Measurements from ENCODE around the gene BNIP3.

BNIP3 gene

GRCh38 chr10:131978851-131979250, 2.9 kb downstream of the BNIP3 start:
- DNase-seq (ENCODE audit: low read depth in 2 of 3, low spot score in 2 of 3) = no peak

DNA sequence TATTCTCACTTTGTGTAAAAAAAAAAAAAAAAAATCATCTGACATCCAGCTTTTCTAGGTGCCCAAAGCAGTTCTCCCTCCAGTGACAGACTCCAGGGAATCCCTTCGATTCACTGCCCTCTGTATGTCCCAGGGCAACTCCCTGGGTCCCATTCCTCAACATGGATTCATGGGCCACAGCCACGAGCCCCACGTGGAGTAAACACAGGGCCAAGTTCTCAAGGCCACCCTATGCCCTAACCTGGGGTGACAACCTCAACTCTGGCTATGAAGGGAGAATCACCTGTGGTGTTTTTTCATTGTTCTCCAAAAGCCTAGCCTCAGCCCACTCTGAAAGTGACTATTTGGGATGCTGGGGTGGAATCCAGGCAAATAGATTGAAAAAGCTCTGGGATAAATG, 3.4 kb downstream of the BNIP3 start:
- no peak for DNase-seq (ENCODE audit: low read depth in 2 of 3, low spot score in 2 of 3)

GRCh38 chr10:131977323-131978096, 4.2 kb downstream of the BNIP3 start:
- DNase-seq (ENCODE audit: low read depth in 2 of 3, low spot score in 2 of 3) = no peak

DNA sequence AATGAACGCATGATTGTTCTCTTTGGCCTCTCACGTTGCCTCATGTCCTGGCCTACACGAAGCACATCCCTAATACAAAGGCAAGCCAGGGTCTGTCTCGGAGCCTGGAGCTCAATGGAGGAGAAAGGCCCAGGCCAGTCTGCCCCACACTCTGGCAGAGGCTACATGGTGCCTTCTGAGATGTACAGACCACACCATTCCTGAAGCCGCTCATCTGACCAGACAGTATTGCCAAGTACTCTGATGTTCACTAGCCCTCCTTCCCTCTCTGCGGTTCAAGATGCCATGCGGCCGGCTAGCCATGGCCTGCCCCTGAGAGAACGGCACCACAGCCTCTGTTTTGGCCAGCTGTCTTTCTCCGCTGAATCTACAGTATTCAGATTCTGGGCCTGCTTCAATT, 5.9 kb downstream of the BNIP3 start:
- no peak for DNase-seq (ENCODE audit: low read depth in 2 of 3, low spot score in 2 of 3)

- no peak for DNase-seq (ENCODE audit: low read depth in 2 of 3, low spot score in 2 of 3)
Measured at GRCh38 chr10:131975003-131975402, 6.7 kb downstream of the BNIP3 start.

GRCh38 chr10:131974034-131974817, 7.5 kb downstream of the BNIP3 start:
- no peak for DNase-seq (ENCODE audit: low read depth in 2 of 3, low spot score in 2 of 3)

- DNase-seq (ENCODE audit: low read depth in 2 of 3, low spot score in 2 of 3) = no peak
Measured at GRCh38 chr10:131973160-131973951, 8.4 kb downstream of the BNIP3 start.

- DNase-seq (ENCODE audit: low read depth in 2 of 3, low spot score in 2 of 3) = no peak
Measured at GRCh38 chr10:131972474-131973071, 9.2 kb downstream of the BNIP3 start.

DNA sequence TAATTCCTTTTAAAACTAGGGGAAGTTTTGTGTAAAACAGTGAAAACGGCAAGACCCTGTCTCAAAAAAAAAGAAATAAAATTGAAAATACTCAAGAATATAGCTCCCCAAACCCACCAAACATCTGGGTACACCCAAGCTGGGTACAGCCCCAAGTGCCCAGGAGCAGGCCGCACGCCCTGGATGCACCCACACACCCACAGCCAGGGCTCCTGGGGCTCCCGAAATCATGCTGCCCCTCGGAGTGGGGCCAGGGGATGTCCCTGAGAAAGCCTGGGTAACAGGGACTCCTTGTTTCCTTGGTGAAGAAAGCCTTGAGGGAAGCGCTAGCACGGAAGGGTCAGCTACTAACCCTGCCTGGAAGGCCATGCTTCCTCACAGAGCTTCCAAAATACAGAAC, 10.1 kb downstream of the BNIP3 start:
- DNase-seq (ENCODE audit: low read depth in 2 of 3, low spot score in 2 of 3) = no peak

- DNase-seq (ENCODE audit: low read depth in 2 of 3, low spot score in 2 of 3) = no peak
Measured at GRCh38 chr10:131970946-131971345, 10.8 kb downstream of the BNIP3 start.

DNA sequence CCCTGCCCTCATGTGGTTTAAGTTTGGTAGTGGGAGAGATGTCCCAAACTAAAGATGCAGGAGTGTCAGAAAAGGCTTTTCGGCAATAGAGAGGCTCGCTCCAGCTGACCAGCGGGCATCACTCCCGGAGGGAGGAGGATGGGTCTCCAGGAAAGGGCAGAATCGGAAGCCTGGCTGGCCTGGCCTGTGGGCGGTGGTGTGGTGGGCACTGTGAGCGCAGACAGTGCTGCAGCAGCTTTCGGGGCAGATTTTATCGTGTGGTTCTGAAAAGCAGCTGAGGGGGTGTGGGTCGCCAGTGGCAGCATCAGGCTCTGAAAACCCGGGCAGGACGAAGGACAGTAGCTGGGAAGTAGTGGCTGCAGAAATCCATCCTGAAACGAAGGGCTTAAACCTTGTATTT, 12.8 kb downstream of the BNIP3 start:
- DNase-seq (ENCODE audit: low read depth in 2 of 3, low spot score in 2 of 3) = no peak

- no peak for DNase-seq (ENCODE audit: low read depth in 2 of 3, low spot score in 2 of 3)
Measured at GRCh38 chr10:131964298-131964697, 17.4 kb downstream of the BNIP3 start.

GRCh38 chr10:131963811-131964210, 17.9 kb downstream of the BNIP3 start:
- DNase-seq (ENCODE audit: low read depth in 2 of 3, low spot score in 2 of 3) = no peak

DNA sequence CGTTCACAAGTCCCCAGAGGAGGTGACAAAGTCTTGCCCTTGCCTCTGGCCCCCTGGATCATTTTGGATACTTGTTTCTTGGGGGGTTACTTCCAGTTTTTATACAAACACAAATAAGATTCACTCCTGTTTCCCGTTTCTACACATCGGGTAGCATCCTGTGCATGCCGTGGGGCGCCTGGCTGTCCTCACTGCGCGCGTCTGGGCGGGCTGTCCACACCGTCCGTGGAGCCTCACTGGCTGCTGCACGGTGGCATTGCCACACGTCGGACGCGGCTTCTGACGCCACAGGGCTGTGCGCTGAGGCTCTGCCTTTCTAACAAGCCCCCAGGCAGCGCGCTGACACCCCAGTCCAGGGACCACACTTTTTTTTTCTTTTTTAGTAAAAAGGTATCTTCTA, 18.4 kb downstream of the BNIP3 start:
- no peak for DNase-seq (ENCODE audit: low read depth in 2 of 3, low spot score in 2 of 3)

DNA sequence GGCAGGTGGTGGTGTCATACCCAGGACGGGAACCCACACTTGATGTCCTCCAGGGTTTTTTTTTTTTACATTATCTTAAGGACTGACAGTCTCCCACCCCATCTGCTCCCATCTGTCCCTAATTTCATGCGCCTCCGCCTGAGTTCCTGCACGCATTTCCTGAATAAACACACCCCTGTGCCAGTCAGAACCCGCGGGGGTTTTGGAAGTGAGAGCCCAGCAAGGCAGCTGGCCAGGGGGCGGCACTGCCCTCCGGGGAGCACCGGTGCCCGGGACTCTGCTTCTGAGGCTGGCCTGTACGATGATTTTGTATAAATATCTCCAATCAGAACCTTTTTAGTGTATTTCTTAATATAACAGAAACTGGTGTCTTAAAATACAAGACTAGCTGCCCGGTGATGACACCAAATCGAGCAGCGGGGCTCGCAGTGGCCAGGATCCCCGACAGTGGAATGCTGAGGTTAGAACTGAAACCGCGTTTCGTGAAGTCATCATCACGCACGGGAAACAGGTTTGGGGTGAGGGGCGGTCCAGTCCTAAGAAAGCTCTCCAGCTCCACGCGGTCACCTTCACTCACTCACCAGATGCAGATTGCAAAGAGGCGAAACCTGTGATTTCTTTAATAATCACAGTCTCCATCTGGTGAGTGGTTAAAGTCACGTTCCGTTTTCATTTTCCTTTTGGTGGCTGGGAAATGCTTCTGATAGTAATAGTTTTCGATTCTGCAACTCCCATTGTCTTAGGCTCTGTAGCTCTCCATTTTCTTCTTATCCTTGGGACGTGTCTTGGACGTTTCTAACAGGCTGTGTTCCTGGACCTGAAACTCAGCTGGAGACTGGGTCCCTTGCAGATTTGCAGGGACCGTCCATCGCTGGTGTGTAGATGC, 19.7 kb downstream of the BNIP3 start:
- DNase-seq (ENCODE audit: low read depth in 2 of 3, low spot score in 2 of 3) = no peak

DNA sequence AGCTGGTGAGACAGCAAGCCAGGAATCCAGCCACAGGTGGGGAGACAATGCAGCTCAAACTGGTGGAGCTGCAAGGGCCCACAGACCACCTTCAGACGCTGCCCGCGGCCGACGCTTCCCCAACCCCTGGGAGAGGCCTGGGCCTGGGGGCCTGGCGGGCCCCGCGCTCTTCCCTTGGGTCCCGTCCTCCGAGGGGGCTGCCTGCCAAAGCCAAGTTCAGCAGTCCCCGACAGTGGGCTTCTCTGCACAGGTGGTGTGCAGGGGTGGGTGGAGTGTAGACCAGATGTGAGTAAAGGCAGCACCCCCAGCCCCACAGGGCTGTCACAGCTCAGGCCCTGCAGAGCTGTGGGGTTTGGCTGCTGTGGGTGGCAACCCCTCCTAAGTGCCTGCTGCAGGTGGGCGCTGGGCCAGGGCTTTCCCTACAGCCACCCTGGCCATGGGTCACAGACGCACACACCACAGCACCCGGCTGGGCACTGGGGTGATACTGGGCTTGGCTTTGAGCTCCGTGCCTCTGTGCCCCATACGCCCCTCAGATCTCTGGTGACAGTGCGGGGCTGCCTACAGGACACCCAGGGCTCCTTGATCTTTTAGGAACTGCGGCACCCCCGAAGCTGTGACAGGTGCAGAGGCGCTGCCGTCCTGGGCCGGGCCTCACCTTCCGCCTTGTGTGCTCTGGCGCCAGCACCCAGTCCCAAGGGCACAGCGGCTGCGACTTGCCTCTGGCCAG, 20.5 kb downstream of the BNIP3 start:
- DNase-seq (ENCODE audit: low read depth in 2 of 3, low spot score in 2 of 3) = no peak

GRCh38 chr10:131960631-131961046, 21.1 kb downstream of the BNIP3 start:
- DNase-seq (ENCODE audit: low read depth in 2 of 3, low spot score in 2 of 3) = no peak

DNA sequence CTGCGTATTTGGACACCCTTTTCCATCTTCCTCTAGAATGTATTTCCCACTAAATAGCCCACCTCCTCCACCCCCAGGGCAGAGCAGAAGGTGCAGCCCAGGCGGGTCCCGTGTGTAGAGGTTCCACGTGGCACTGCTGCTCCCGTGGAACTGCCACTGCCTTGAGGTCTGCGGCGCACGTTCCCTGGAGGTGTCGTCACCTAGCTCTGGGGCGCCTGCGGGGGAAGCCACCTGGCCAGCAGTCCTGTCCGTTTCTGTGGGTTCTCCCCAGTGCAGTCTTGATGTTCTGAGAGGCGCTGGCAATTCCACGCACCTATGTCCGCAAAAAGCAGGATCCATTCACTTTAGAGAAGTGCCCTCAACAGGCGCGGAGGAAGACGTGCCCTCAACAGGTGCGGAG, 21.9 kb downstream of the BNIP3 start:
- no peak for DNase-seq (ENCODE audit: low read depth in 2 of 3, low spot score in 2 of 3)

GRCh38 chr10:131955591-131956340, 26.0 kb downstream of the BNIP3 start:
- DNase-seq (ENCODE audit: low read depth in 2 of 3, low spot score in 2 of 3) = no peak

All from activated CD8-positive, alpha-beta memory T cell treated with anti-CD3 and anti-CD28 coated beads for 48 hours (primary cell).